HG03175 (cell line): ENCODE results near the gene LYZL1.
"Not testable (repeated sequence)": the region's sequence is repeated elsewhere in the genome, so short reads cannot be mapped to it uniquely, and the experiment has no call there.

Experiments used
- ATAC-seq: cut with Tn5 transposase; IDR thresholded peaks from one replicate; pipeline ENCODE4 v1.9.1; 2021; ENCODE audit warnings: mild to moderate bottlenecking, moderate library complexity; ENCODE audit not compliant: unreplicated experiment

The LYZL1 gene

DNA sequence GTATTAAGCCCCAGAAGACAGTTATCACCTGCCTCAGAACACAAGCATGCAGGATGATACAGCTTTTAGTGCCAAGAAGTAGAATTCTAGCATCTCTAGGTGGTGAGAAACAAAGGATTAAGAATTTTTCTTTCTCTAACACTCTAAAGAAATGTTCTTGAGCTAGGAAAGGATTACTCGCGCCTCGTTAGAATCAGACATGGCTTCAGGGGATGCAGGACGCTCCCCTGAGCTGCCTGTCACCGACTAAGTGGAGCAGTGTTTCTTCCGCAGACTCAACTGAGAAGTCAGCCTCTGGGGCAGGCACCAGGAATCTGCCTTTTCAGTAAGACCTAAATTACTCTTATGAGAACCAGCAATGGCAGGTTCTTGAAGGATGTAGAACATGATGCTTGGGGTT, at the start of gene LYZL1:
LYZL1 (plus strand) TSS at position 165 of the 400 bp plus-strand sequence. CDS start 2,798 bp downstream, outside the sequence.
- not testable (repeated sequence) for ATAC-seq

DNA sequence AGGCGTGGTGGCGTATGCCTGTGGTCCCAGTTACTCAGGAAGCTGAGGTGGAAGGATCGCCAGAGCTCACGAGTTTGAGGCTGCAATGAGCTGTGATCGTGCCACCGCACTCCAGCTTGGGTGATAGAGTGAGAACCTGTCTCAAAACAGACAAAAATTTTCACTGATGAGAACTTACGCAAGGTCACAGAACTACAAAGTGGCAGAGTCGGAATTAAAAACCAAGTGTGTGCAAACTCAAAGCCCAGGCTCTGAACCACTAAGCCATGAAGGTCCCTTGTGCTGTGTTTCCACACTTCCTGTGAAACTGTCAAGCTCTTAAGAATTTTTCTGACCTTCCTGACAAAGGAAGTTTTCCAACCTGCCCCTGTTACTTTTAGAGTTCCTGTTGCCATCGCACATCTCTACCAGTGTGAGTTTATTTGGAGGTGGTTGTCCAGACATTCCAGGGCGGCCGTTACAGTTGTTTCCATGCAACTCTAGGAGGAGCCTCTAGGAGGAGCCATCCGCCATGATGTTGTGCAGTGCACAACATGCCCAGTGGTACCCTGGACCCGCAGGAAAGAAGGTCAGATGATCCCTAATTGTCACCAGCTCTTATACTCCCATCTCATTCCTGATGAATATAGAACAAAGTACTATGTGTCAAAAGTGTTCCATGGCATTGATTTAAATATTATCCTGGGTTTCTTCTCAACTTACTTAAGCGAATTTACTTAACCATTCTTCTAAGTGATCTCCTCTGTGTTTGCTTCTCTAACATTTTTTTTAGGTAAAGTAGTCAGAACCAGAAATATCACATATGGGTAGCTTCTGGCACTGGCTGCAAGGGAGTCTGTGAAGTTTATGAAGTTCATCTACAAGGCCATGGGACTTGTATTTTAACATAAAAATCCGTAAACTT, 49.0 kb upstream of the LYZL1 start:
- ATAC-seq, result no peak

GRCh38 chr10:29240986-29241660, 47.7 kb upstream of the LYZL1 start:
- ATAC-seq, result no peak

- no peak for ATAC-seq
These were observed 46.9 kb upstream of the LYZL1 start for GRCh38 chr10:29241925-29242324.

DNA sequence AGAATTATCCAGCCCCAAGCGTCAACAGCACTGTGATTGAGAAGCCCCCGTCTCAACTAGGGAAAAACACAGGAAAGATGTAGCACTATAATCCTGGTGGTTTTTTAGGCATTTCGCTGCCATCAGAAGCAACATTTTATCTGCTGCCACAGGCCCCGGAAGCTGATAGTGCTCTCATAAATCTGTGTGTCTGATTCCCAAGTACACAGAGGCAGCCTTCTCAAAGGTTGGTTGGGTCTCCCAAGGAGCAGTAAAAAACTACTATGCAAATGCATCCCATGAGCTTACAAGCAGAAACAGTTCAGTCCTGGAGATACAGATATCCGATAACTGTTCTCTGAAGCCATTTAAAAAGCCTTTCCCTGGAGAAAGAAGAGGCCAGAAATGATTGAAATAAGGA, 45.8 kb upstream of the LYZL1 start:
- ATAC-seq, result no peak

DNA sequence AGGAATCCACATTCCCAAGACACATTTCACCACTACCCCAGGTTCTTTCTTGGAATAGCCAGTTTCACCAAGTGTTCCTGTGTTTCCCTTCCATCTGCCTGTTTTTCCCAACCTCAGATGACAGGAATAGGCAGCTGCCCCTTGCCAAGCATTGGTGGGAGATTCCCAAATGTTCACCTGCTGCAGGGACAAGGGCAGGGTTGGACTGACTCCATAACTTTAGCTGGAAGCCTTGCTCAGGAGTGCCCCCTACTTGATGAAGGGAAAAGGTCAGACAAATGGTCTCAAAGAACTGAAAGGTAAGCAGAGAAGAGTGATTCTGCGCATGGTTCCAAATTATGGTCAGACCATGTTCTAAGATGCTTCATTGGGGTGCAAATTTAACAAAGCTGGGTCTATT, 45.1 kb upstream of the LYZL1 start:
- no peak for ATAC-seq

GRCh38 chr10:29244978-29245377, 43.9 kb upstream of the LYZL1 start:
- ATAC-seq, result no peak

DNA sequence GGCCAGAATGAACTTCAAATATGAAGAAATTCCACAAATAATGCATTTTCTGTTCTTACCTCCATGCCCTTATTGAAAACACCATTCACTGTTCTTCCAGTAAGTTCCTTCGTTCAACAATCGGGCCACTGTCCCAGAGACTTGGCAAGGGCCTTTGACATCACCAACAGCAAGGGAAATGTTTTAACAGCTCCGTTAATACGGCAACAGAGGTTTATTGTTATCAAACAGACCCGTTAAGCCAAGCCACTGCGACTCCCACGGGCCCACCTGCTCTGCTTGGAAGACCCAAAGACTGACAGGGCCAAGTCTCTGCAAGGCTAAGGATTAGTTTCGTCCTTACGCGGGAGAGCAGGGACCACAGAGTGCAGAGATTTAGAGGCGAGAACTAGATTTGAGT, 43.4 kb upstream of the LYZL1 start:
- ATAC-seq, result no peak

DNA sequence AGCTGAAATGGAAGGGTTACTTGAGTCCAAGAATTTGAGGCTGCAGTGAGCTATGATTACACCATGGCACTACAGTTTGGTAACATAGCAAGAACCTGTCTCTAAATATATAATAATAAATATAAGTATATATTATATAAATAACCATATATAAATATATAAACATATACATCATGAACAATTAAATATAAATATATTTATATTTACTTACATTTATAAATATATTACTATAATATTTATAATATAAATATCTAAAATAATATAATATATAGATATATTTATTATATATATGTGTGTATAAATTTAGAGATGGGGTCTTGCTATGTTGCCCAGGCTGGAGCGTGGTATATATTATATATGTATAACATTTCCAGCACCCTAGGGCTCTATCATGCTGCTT, 42.4 kb upstream of the LYZL1 start:
- no peak for ATAC-seq

- ATAC-seq, result no peak
These were observed 40.7 kb upstream of the LYZL1 start for GRCh38 chr10:29248158-29248557.

- no peak for ATAC-seq
These were observed 39.9 kb upstream of the LYZL1 start for GRCh38 chr10:29249018-29249417.

DNA sequence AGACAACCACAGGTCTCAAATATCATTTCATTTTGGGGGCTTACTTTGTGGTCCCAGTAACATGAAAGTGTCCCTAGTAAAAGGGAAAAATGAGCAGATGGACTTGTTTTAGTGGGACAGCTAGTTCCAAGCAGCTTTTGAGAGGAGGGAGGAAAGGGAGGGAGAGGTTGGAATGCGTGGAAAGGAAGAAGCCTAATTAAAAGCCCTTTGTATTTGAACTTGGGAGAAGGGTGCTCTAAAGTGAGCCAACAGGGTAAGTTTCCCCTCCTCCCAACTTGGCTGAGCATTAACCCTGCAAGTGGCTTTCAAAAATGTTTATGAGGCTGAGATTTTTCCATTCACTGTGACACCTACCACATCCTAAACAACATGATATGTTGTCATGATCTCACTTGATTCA, 38.8 kb upstream of the LYZL1 start:
- no peak for ATAC-seq

DNA sequence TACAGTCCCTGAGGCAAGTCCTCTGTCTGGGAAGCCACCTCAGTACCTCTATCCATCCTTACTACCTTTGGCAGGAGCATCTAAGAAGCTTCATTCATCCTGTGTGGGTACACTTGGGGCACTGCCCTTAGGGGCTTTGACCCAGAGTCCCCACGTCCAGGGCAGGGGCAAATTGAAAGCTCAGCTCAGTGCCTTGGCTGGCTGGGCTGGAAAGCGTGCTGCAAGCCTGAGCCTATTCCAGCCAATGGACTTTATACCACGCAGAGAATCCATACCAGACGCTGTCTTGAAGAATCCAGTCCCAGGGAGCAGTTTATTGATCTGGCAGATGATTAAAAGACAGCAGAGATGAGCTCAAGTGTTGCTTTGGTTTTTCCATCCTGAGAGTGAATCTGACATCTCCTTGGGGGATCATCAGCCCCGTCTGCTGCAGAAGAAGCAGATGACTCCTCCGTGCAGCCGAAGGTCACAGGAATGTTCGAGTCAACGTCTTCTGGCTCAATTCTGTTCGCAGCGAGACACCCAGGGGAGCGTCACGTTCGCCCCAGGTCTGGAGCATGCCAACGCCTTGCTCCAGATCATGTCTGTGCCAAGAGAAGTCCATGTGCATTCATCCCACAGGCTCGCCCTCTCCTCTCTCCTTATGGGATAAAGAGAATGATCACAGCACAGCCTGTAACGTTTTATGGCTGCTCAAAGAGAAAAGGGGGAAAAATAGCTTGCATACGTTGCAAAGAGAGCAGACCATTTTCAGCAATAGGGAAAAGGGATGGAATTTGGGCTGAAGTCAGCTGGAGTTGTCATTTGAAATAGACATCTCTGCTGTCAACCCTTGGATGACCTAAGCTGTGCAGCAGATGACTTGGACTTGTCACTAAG, 35.8 kb upstream of the LYZL1 start:
- ATAC-seq, result no peak

DNA sequence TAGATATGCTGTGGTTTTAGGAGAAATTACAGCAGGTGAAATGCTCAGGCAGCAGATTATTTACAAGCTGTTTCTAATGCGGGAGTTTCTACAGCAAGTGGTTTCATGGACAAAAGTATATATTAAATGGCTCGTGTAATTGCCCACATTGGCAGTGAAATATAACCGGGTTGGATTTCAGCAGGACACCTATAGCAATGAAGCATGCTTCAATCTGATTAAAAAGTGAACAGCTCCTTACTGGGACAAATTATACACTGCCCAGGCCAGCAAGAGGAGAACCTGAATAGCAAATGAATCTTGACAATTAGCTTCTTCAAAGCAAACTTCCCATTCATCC, 35.2 kb upstream of the LYZL1 start:
- ATAC-seq, result no peak

- no peak for ATAC-seq
These were observed 34.5 kb upstream of the LYZL1 start for GRCh38 chr10:29254123-29255046.

DNA sequence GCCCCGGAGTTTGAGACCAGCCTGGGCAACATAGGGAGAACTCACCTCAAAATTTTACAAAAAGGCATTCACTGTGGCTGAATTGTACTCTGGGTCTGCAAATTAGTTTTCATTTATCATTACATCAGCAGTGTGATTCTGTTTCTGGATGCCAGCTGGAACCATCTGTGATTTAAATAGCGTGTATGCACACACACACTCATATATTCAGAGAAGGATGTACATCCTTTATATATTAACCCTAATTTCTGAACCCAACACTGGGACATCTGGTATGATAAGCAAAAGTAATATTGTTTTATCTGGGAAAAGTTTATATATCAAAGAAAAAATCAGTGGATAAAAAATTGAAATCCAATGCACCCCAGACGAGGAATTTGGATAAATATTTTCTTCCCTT, 33.8 kb upstream of the LYZL1 start:
- no peak for ATAC-seq

- ATAC-seq, result no peak
These were observed 32.9 kb upstream of the LYZL1 start for GRCh38 chr10:29256019-29256418.

DNA sequence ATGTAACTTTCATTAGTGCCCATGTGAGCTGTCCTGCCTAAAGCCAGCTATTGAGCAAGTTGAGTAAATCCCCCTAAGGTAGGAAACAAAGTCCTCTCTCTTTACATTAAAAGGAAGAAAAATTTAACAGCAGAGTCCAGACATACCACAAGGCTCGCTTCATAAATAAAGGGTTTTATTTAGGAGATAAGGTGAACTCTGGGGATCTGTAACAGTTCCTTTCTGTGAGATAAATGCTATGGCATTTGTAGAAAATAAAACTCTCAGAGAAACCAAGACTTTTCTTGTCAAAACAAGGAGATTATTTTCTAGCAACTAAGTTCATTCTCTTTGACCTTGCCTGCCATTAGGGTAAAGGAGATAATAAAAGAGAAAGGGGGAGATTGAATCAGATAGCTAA, 32.3 kb upstream of the LYZL1 start:
- ATAC-seq, result no peak

DNA sequence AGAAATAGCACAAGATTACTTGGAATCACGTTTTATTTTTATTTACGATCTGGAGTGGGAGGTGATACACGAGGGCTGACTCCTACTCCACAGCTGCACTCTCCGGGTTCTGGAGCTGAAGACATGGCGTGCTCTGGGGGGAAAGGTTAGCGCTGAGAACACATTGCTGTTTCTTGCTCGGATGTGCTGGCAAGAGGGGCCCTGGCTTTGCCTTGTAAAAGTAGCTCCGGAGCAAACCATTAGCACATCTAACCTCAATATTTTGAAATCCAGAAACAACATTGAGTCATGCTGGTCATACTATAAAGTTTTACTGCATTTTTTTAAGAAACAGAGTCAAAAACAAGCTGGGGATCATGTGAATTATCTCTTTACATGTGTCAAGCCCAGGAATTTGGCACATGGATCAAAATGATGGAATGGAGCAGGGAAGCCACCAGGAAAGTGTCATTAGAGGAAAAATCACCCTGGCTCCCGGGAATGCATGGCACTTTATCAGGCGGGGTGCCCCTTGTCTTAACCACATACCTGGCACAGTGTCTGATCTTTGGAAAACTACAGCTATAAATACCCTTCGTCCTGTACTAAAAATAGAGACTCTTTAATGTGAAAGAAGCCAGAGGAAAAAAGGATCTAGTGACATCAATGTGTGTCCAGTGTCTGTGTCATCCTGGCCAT, 31.6 kb upstream of the LYZL1 start:
- no peak for ATAC-seq

DNA sequence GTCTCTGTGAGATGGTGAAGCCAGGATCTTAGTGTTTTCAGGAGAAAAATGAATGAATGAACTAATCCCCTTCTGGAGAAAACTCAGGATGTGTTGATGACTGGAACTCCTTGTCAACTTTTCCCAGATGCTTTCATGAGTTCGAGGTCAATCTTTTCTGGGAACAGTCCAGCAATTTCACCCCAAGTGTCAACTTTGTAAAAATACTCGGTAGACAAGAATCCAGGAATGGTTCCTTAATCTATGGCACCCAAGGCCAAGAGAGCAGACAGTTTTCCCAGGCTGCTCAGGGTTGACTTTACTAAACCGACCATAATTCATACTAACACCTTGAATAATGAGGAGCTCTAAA, 31.1 kb upstream of the LYZL1 start:
- ATAC-seq, result no peak
